HL-60/S4 (cell line): ENCODE measurements around the gene RPRD2.

Experiments used
- in situ Hi-C: fragments of 300-500 bp; cut with MboI; formaldehyde crosslinking; loops from 2 replicates; pipeline ENCODE4 v1.14.3; 2022; ENCODE audit warnings: low sequenced_read_pairs

The RPRD2 gene

DNA sequence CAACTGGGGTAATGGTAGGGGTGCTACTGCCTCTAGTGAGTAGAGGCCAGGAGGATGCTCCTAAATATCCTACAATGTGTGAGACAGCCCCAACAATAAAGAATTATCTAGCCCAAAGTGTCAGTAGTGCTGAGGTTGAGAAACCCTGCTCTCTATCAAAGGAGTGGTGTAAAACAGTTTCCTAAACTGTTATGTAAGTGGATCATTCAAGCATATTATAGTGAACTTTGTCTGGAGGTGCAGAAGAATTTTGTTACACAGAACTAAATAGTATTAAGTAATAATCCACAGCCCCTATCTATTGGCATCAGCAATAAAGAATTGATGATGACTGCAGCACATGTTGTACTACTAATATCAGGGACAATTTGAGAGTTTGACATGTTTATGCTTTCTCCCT is 103.0 kb downstream of the RPRD2 start:
- in situ Hi-C loops: no loop called here

DNA sequence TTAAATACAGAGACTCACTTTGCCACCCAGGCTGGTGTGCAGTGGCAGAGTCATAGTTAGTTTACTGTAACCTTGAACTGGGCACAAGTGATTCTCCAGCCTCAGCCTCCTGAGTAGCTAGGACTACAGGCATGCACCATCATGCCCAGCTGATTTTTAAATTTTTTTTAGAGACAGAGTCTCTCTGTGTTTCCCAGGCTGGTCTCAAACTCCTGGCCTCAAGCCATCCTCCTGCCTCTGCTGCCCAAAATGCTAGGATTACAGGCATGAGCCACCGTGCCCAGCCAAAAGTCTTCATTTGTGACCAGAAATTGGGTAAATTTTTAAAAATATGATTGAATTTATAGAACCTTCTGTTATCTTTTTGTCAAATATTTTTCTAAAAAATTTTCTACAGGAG is 105.3 kb downstream of the RPRD2 start:
- in situ Hi-C loops: no loop called here

DNA sequence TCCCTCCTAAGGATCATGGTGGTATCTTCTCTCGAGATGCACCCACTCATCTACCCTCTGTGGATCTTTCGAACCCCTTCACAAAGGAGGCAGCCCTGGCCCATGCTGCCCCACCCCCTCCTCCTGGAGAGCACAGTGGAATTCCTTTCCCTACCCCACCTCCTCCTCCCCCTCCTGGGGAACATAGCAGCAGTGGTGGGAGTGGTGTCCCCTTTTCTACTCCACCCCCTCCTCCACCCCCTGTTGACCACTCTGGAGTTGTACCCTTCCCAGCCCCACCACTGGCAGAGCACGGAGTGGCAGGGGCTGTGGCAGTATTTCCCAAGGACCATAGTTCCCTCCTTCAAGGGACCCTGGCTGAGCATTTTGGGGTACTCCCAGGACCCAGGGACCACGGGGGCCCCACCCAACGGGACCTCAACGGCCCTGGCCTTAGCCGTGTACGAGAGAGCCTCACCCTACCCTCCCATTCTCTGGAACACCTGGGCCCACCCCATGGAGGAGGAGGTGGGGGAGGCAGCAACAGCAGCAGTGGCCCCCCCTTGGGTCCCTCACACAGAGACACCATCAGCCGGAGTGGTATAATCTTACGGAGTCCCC is 108.8 kb downstream of the RPRD2 start:
- in situ Hi-C loops: no loop called here

DNA sequence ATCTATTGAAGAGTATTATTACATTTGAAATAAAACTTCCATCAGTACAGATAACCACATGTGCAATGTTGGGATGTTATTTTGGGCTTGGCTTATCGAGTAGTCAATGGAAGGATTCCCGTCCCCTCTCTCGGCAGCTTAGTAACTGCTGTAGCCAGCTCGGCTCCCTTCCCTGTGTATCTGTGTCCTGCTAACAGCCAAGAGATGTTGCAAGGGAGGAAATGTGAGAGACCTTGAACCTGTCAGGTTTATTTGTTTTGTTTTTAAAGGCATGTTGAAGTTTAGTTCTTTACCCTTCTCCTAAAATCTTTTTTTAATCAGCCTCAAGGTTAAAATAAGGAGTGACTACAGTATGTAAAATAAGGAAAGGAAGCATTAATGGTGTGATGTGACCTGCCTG is 109.7 kb downstream of the RPRD2 start:
- in situ Hi-C loops: no loop called here

DNA sequence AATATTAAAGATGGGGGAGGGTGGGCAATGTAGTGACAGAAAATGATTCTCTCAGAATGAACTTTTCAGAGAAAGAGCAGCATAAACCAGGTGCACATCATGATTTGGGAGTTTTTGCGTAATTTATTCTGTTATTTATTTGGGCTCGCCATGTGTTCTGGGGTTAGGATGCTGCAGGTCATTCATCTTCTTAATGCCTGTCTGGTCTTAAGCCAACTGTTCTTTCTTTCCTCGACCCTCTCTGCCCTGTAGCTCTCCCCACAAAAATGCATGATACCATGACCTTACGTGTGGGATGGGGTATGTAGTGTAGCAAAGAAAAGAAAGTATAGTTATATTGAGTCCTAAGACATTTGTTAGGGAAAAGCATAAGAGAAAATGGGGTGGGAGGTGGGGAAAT is 110.9 kb downstream of the RPRD2 start:
- in situ Hi-C loops: no loop called here

DNA sequence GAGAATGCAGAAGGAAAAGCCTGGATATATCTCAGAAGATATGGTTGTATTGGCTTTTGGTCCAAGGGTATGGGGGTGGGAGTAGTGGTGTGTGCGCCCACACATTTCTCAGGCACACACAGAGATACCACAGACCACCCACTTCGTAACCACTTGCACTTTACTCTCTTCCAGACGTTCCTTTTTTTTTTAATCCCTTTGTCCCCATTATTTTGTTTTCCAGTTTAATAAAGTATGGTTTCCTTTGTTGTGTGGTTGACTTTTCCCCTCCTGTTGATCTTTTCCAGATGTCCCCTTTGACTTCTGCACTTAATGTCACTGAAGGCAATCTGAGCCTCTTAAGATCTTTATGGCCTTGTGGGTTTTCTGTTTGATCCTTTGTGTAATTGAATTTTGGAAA is 112.8 kb downstream of the RPRD2 start:
- in situ Hi-C loops: no loop called here

DNA sequence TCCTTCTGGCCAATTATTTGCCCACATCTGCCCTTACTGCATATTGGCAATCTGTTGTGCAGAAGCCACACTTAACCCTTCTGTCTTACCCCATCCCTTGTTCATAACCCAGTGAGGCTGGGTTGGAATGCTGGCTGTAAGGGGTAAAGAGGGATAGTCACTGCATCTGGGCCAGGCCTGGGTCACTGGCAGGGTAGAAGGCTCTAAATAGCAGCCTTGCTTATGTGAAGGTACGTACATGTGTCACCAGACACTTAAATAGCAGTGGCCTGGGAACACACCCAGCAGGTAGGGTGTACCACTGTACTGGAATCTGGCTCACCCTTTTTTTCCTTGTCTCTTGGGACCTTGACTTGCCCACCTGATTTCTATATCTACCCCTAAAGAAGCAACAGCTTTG is 113.4 kb downstream of the RPRD2 start:
- in situ Hi-C loops: no loop called here

DNA sequence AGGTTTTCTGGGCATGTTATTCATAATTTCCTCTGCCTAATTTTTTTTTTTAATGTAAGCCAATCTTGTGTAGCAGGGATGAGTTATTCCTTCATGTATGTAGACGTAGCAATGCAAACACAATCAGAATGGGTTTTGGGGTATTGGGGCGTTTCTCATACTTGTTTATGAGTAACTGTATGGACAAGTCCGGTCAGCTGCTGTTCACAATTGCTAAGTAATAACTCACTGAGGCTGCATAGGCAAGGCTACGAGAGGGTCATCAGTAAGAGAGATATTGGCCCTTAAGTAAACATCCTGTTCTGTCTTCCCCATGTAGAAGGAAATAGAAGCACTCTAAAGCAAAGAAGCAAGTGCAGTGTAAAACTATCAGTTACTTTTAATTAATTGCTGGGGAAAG is 113.8 kb downstream of the RPRD2 start:
- in situ Hi-C loops: no loop called here

DNA sequence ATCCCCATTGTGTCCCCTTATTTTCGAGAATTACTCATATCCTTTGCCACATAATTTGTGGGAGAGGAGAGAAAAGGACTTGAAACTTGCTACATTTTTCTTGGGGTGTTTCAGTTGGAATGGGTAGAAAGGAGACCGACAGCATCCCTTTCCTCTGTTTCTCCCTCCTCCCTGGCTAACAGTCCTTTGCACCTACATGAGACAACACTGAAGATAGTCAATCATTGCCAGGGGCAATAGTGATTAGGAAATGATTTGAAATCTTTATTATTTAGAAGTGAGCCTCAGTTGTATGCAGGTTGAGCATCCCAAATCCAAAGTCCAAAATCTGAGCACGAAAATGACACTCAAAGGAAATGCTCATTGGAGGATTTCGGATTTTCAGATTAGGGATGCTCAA is 115.4 kb downstream of the RPRD2 start:
- in situ Hi-C loops: no loop called here

DNA sequence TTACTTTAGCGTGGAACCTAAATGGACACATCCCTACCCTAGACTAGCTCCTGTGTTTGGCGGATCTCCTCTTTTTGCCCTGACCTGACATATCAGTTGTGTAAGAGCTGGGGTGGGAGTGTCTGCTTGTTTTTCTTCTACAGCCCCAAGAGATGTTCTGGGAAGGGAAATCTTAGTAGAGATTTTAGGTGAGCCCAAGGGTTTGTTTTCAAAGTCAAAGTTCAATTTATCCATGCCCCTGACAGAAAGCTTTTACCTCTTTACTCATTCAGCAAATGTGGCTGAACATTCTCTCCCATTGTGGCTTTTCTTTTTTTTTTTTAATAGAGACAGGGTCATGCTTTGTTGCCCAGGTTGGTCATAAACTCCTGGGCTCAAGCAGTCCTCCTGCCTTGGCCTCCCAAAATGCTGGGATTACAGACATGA is 116.0 kb downstream of the RPRD2 start:
- in situ Hi-C loops: no loop called here

DNA sequence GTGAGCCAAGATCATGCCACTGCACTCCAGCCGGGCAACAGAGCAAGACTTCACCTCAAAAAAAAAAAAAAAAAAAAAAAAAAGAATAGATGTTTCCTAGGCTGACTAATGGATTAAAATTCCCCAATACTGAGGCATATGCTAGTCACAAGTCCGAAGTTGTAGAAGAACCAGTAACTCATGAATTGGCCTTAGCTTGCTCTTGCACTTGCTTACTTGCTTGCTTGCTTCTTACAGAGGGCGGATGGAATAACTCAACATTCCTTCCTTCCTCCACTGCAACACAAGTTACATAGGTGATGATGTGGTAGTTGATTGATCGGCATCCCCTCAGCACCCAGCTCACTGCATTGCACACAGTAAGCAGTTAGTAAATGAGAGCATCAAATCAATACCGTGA is 120.5 kb downstream of the RPRD2 start:
- in situ Hi-C loops: no loop called here

DNA sequence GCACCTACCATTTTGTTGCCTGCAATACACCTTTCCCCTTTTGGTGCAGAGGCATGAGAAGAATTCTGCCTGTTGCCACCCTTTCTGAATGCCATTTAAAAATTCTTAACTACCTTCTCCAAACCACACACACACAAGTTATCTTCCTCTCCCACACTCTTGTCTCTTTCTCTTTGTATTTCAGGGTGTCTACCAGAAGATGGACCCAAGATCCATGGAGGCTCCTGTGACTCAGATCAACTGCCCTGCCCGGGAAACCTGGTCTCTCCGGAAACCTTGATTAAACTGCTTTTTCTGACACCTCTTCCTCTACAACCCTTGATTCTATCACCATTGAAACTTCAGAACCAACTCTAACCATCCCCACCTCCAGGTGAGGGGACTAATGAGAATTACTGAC is 120.9 kb downstream of the RPRD2 start:
- in situ Hi-C loops: no loop called here

DNA sequence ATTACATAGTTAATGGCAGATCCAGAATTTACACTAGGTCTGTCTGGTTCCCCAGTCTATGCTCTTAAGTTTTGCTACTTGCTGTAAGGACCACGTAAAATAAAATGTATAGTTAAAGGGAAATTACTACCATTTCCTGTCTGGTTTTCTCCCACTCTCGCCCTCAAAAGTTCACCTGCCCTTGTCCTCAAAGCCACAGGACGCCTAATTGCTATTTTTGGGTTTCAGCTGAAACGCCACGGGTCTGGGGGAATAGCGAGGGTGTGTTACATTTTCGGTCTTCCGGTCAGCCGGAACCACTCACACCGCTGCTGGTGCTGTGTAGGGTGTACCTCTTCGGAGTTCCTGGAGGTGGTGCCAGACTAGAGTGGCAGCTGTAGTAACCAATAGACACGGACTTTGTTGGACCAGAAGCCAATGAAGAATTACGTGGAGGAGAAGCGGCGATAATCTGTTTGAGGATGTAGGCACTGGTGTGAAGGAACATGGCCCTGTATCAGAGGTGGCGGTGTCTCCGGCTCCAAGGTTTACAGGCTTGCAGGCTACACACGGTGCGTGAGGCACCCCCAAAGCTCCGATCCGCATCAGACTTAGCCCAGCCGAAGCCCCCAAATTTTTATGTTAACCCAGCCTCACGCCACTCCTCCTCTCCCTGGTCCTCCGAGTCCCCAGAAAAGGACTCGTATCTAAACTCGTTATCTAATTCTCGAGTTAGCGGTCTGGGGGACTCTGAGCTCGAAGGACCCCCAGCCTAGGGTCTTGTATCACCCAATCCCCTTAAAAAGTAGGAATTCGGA is 123.2 kb downstream of the RPRD2 start, which contains the start of gene TARS2:
TARS2 (plus strand) TSS at position 454 of the 797 bp plus-strand sequence; CDS start at position 486, 32 bp downstream.
- in situ Hi-C loops: no loop called here

DNA sequence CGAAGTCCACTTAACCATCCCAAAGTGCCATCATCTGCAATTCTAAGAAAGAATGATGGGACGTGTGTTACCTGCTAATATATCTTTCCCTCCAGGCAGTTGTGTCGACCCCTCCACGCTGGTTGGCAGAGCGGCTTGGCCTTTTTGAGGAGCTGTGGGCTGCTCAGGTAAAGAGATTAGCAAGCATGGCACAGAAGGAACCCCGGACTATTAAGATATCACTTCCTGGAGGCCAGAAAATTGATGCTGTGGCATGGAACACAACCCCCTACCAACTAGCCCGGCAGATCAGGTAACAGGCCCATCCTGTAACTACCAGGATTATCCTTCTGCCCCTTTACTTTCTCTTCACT is 123.8 kb downstream of the RPRD2 start:
- in situ Hi-C loops: no loop called here

DNA sequence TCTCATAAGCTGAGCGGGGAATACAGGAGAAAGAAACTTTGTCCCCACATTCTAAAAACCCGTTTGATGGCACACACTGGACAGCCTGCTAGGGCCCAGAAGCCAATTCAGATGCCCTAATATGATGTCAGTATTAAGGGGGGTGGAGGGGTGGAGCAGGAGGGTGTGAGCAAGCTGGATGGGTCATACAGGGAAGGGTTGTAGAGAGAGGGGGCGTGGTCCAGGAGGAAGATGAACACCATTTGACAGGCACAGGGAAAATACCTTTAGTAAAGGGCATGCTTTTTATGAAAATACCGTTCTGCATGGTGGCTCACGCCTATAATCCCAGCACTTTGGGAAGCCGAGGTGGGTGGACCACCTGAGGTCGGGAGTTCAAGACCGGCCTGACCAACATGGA is 129.2 kb downstream of the RPRD2 start:
- in situ Hi-C loops: no loop called here

DNA sequence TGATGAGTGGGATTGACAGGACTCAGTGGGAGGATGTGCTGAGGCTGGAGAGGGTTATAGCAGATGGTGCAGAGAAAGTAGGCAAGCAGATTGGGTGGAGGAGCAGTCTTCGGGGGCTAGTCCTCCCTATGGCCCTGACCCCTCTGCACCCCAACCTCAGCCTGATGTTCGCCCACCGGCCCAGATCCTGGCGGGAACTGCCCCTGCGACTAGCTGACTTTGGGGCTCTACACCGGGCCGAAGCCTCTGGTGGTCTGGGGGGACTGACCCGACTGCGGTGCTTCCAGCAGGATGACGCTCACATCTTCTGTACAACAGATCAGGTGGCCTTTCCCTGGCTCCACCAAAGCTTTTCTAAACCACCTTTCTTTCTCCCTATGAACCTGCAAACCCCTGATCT is 134.4 kb downstream of the RPRD2 start:
- in situ Hi-C loops: no loop called here

DNA sequence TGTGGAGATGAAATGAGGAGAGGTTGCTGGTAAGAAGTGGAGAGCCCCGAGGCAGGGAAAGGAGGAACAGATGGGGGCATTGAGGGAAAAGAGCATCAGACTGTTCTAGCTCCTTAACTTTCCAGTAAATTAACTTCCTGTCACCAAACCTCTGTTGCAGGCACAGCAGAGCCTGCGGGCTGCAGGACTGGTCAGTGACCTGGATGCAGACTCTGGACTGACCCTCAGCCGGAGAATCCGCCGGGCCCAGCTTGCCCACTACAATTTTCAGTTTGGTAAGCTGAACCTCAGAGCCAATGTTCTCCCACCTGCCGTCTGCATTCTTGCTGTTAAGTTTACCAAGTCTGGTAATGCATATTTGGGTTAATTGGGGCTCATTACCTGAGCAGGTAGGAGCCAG is 141.5 kb downstream of the RPRD2 start:
- in situ Hi-C loops: no loop called here

DNA sequence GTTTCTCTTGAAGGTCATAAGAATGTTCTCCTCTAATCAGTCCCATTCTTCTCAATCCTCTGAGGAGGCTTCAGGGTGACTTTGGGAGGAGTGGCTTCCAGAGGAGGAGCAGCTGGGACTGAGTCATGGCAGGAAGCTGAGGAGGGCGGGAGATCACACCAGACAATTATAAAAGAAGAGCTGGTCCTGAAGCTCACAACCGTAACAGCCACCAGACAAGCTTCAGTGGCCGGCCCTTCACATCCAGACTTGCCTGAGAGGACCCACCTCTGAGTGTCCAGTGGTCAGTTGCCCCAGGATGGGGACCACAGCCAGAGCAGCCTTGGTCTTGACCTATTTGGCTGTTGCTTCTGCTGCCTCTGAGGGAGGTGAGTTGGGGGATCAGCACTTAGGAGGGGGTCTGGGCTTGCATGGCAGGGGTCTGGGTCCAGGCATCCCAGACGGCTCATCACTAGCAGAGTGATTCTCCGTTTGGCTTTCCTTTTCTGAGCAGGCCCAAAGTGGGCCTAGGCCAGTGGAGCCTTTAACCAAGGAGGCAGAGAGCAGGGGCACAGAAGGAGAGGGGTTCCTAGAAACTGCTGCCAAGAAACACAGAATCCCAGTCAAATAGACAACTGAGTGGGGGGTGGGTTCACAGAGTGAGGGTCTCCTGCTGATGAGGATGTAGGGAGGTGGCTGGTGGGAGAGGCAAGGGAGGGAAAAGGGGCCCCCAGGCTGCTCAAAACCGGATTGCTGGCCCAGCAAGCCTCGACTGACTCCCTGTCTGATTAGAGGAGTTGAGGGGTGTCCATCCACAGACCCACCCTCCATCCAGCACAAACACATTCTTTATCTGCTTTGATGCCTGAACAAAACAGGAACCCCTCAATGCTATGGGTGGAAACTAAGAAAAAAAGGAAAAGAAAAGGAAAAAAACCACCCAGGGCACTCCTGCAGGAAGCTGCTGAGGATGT is 144.2 kb downstream of the RPRD2 start, which contains the start of gene ECM1:
ECM1 (plus strand) TSS at position 198 of the 953 bp plus-strand sequence; CDS start at position 299, 101 bp downstream.
- in situ Hi-C loops: no loop called here

DNA sequence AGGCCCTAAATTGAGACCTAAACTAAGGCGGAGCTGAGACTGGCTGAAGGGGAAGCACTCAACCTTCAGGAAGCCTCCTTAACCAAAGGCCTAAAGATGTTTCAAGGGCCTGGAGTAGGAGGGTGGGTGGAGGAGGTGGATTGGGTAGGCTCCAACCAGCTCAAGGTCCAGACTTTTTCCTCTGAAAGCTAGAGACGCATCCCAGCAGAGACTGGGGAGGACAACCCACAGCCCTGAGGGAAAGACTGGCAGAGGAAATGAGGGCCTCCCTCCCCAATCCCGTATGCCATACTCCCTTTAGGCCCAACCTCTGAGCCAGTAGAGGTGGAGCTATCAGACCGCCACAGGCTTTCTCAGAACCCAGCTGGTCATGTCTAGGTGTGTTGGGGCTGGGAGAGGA is 145.0 kb downstream of the RPRD2 start:
- in situ Hi-C loops: no loop called here

DNA sequence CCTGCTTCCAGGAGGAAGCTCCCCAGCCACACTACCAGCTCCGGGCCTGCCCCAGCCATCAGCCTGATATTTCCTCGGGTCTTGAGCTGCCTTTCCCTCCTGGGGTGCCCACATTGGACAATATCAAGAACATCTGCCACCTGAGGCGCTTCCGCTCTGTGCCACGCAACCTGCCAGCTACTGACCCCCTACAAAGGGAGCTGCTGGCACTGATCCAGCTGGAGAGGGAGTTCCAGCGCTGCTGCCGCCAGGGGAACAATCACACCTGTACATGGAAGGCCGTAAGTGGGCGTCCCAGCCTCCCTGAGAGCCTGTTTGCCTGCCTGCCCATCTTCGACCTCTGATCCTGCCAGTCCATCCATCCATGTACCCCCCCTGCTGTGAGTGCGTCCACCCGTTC is 147.6 kb downstream of the RPRD2 start:
- in situ Hi-C loops: no loop called here

DNA sequence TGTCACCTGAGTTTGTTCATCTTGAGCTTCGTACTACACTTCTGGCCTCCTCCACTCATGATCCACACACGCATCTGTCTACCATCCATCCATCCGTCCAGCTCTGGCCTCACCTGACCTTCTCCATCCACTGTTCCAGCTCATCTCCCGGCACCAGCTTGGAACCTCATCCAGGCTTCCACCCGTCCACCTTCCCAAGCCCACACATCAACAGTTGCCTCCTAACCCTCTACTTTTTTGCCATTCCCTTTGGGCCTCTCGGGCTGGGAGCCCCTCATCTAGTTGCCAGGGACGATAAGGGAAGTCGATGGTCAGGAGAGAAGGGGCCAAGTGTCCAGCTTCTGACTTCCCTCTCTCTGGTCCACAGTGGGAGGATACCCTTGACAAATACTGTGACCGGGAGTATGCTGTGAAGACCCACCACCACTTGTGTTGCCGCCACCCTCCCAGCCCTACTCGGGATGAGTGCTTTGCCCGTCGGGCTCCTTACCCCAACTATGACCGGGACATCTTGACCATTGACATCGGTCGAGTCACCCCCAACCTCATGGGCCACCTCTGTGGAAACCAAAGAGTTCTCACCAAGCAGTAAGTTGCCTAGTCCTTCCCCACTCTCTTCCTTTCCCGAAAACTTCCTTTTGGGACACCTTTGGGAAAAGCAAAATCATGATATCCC is 148.2 kb downstream of the RPRD2 start:
- in situ Hi-C loops: no loop called here
